Left colon (tissue), 2 donors: ENCODE data around the gene MAPK4. TPM values are rescaled to one million over a fixed set of nuclear protein-coding genes. Genes with fewer than 3 reads are reported as not detected.
"Not testable (repeated sequence)": the region's sequence is repeated elsewhere in the genome, so short reads cannot be mapped to it uniquely, and the experiment has no call there.

Source experiments
- ATAC-seq: fragments of 200-7000 bp; cut with Tn5 transposase; one replicate; pipeline ENCODE4 v1.9.1; 2020; ENCODE audit warnings: mild to moderate bottlenecking, moderate library complexity
- DNase-seq, 2 donors: peaks; one replicate each; pipeline ENCODE4 v3.0.0-alpha.2; 2020
- intact Hi-C, 2 donors: fragments of 100-400 bp; cut with DNase I in 1 of 2; cut with micrococcal nuclease in 1 of 2; formaldehyde crosslinking; loops; one replicate each; pipeline versions ENCODE4 v1.11.2 to v1.14.0; 2022; cut with DNase I, micrococcal nuclease
- total RNA-seq, 2 donors: library from RNA; stranded (reverse); fragmentation: NEBNext Ultra II Directional; extraction: Animal tissue kit (Norgen Biotek cat#: 25700); gene quantifications; one replicate each; pipeline ENCODE4 v1.2.1, GENCODE V29; 2021
- donor health status: DM: no; HTN: no; CAD: no.
- donor health status: DM: yes; HTN: yes; CAD: no.

The MAPK4 gene
- total RNA-seq, 2 donors from 2014 or later: 0.12 to 1.6 TPM

- intact Hi-C loops: no loop called here
- ATAC-seq (no peak), DNase-seq (no peak)
Measured at GRCh38 chr18:50696929-50697328, 137.0 kb downstream of the MAPK4 start.

DNA sequence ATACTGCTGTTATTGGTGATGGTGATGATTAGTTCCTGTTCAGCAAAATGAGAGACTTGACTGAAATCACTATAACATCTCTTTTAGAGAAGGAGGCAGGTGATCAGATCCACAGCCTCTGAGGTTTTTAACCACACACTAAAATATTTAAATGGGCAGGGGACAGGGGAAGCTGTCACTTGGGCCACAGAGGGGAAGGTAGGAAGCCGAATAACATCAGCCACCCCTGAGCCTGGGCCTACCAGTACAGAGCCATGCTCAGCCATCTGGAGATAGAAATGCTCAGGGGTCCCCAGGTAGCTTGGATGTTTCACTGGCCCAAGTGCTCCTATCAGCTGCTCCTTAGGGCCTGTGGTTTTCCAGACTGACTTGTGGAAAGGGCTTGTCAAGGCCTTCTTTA lies 137.6 kb downstream of the MAPK4 start:
- DNase-seq: peak in 1 of 2 donors; percentile 4
- ATAC-seq: no peak
- intact Hi-C loops: no loop called here

GRCh38 chr18:50700245-50701165 lies 140.6 kb downstream of the MAPK4 start:
- ATAC-seq (no peak), DNase-seq (peak in 1 of 2 donors; percentile 2)
- intact Hi-C loops: no loop called here

DNA sequence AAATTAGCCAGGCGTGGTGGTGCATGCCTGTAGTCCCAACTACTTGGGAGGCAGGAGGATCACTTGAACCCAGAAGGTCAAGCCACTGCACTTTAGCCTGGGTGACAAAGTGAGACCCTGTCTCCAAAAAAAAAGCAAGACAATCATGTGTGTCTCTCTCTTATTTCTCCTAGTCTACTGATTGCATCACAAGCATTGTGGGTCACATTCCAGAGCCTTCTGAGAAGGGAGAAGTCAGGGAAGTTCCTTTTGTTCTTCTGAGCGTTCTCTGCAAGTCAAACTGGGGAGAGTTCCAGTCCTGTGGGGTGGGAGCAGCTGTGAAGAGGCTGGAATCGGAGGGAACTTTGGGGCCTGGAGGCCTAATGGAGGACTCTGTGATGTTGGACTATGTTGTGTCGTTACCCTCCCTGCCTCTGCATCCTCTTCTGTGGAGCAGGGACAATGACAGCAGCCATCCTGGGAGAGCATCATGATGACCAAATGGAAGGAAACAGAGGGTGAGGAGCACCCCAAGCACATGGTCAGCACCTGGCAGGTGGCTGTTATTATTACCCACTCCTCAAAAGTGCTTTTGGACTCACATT lies 144.6 kb downstream of the MAPK4 start:
- intact Hi-C loops: no loop called here
- no peak for DNase-seq
- no peak for ATAC-seq

DNA sequence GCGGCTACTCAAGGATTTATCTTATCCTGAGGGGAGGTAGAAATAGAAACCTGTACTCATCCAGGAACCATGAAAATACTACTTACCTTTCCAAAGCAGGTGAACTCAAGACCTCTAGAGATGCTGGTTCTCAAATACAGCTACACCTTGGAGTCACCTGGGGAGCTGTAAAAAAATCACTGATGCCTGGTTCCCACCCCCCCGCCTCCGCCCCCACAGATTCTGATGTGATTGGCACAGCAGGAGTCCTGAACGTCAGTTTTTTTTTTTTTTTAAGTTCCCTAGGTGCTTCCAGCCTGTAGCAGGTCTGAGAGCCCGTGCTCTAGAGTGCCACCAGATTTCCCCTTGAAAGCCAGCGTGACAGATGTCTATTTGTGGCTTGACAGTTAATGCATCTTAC lies 146.3 kb downstream of the MAPK4 start:
- DNase-seq (no peak), ATAC-seq (no peak)
- intact Hi-C loops: no loop called here

DNA sequence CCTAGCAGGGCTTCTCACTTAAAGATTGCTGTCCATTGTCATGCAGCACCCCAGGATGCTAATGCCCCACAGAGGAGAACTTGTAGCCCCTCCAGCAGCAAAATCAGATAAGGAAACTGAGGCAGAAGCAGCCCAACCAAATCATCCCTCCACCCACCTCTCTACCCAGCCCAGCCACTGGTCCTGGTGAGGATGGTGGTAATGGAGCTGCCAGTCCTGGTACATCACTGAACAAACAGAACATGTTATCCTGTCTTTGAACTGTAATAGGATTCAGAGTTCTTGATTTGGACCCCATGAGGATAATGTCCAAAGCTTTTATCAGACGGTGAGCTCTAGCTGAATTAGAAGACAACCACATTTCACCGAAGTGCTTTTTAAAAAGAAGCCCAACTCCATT lies 146.8 kb downstream of the MAPK4 start:
- no peak for ATAC-seq
- intact Hi-C loops: no loop called here
- no peak for DNase-seq

GRCh38 chr18:50707297-50707696 lies 147.4 kb downstream of the MAPK4 start:
- DNase-seq, ATAC-seq, intact Hi-C loops: not testable (repeated sequence)

GRCh38 chr18:50707855-50708469 lies 148.1 kb downstream of the MAPK4 start:
- intact Hi-C loops: no loop called here
- no peak for DNase-seq
- no peak for ATAC-seq

DNA sequence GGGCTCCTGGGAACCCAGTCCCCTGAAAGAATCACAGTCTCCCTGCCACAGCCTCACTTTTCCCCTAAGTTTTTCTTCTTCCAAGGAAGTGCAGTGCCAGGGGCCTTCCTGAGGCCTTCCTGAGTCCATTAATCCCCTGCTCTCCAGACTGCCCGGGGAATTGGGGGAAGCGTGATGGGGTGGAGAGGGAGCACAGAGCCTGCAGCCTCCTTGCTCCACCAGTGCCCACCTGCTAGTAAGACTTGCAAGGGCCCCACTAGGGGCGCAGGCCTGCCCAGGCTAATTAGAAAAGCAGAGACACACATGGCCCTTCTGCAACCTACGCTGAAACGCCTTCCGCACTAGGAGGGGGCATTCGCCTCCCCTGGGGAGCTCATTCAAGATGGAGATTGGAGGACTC lies 149.3 kb downstream of the MAPK4 start:
- ATAC-seq: no peak
- intact Hi-C loops: no loop called here

GRCh38 chr18:50711386-50711785 lies 151.5 kb downstream of the MAPK4 start:
- intact Hi-C loops: no loop called here
- ATAC-seq (no peak), DNase-seq (no peak)

More for the DNA sequence above, 149.3 kb downstream of the MAPK4 start:
- no peak for DNase-seq

DNA sequence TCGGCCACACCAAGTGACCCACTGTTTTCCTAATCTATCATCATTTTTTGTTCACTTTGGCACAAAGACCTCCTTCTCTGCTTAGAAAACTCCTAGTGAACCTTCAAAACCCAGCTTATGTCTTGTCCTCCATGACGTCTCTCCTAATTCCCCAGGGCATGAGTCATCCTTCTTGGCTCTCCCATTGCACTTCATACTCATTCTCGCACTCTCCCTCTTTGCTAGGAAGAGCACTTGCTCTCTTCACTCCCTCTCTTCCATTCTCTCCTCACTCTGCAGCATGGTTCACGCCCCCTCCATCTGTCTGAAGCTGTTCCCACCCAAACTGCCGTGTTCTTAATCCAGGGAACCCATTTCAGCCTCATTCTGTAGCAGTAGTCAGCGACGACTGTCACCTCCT lies 156.0 kb downstream of the MAPK4 start:
- intact Hi-C loops: no loop called here
- no peak for DNase-seq
- no peak for ATAC-seq

DNA sequence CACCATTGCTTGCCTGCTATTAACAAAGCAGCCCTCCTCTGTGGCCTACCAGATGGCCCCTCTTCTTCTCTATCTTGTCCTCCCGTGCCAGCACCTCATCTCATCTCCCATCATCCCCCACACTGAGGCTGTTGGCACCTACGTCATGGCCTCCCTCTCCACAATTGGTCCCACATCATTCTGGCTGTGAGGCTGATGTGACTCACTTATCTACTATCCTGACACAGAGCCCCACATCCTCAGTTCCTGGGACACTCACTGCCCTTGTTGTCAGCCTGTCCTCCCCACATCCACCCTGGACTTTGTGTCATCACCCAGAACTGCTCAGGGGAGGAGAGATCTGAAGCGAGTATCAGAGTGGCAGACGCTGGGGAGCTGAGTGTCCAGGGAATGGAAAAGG lies 157.0 kb downstream of the MAPK4 start:
- DNase-seq: no peak
- no peak for ATAC-seq
- intact Hi-C loops: no loop called here

- intact Hi-C loops: no loop called here
- no peak for DNase-seq
- ATAC-seq: no peak
Measured at GRCh38 chr18:50717563-50717962, 157.7 kb downstream of the MAPK4 start.

GRCh38 chr18:50719471-50720324 lies 159.8 kb downstream of the MAPK4 start:
- ATAC-seq: no peak
- intact Hi-C loops: no loop called here
- DNase-seq: no peak

GRCh38 chr18:50720325-50720674 lies 160.4 kb downstream of the MAPK4 start:
- intact Hi-C loops: no loop called here
- no peak for DNase-seq
- ATAC-seq: no peak

DNA sequence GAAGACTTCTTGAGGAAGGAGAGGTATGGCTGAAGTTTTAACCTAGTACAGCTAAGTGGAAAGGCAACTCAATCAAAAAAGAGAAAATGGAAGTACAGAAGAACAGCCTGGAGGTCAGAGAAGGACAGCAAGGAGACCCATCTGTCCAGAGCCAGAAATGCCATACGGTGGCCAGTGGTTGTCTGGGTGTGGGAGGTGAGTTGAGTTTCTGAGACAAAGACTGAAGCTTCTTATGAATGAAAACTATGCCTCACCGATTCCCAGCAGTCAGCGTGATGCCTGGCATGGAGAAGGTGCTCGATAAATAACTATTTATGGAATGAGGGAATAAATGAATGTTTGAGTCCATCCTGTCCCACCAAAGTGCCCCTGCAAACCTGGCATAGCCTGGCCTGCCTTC lies 161.1 kb downstream of the MAPK4 start:
- DNase-seq: no peak
- ATAC-seq: no peak
- intact Hi-C loops: no loop called here

GRCh38 chr18:50721451-50722120 lies 161.7 kb downstream of the MAPK4 start:
- DNase-seq (no peak), ATAC-seq (no peak)
- intact Hi-C loops: no loop called here

DNA sequence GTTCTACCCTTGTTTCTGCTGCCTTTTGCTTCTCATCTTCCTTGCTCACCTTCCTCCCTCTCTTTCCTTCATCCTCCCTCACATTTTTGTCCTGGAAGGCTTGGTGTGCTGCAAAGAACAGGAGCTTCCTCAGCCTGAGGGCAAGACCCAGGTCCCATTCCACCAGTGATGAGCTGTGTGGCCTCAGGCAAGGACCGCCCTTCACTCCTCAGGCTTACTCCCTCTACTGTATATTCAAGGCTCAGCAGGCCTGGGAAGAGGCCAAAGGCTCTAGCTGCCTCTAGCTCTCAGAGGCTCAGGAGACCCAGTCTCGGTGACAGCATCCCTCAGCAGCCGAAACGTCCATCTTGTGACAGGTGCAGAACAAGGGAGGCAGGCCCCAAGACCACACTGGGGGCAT lies 162.4 kb downstream of the MAPK4 start:
- DNase-seq: no peak
- no peak for ATAC-seq
- intact Hi-C loops: no loop called here

- DNase-seq: no peak
- ATAC-seq: no peak
- intact Hi-C loops: no loop called here
Measured at GRCh38 chr18:50724751-50725151, 164.9 kb downstream of the MAPK4 start.
